ENCODE measurements around the gene DND1.
"Not testable (repeated sequence)": the region's sequence is repeated elsewhere in the genome, so short reads cannot be mapped to it uniquely, and the experiment has no call there.

The DND1 gene

DNA sequence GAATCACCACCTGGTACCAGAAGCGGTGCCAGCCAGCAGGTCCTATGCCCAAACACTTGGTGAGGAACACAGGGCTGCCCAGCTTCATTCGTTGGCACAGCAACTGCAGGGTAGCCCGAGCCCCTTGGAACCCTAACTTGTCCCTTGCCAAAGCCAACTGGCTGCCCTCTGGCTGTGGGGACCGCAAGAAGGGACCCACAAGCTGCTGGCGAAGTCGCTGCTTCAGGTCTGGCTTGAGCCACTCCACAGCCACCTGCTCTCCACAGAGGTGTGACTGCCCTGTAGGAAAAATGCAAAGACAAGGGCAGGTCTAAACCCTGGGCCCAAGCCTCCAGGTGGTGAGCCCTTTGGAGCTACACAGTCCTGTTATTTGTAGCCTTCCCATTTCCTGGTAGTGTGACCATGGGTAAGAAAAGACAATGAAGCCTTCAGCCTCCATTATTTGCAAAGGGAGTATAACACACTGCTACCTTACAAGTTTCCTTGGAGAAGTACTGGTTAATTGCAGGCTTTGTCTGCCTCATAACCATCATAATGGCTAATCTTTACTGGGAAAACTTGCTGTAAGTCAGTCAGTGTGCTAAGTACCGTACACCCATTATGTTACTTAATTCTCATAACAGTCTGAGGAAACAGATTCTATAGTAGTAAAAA is 1.8 kb downstream of the DND1 start:
- no peak for DNase-seq

GRCh38 chr5:140671035-140671434 is 2.3 kb downstream of the DND1 start:
- DNase-seq: not testable (repeated sequence)

DNA sequence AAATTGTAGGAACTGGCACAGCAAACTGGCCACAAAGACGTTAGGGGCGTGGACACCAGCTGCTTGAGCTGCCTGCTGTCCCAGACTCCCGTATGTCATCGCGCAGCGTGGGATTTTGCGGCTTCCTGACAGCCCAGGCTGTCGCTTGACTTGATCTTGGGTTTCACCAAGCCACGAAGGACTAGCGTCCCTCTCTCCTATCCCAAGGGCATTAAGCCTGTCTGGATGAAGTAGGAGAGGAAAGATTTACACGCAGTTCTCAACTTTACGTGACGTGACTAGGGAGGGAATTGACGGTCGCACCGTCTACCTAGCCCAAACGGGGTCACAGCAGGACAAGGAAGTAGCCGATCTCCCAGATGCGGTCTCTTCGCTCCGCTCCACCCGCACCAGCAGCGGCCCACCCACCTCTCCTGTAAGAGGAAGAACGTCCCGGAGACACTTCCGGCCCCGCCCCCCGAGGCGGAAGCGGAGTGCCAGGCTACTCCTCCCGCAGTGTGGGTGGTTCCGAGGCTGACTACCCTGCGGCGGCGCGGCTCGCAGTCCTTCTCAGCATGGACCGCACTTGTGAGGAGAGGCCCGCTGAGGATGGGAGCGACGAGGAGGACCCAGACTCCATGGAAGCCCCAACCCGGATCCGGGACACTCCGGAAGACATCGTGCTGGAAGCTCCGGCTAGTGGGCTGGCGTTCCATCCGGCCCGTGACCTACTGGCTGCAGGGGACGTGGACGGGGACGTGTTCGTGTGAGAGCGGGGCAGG is 8.8 kb downstream of the DND1 start, which contains the start of gene WDR55:
Gene WDR55 (plus strand): TSS at position 546 of the 761 bp plus-strand sequence. CDS start 9 bp downstream, at position 555.
- DNase-seq: peak; percentile 93

DNA sequence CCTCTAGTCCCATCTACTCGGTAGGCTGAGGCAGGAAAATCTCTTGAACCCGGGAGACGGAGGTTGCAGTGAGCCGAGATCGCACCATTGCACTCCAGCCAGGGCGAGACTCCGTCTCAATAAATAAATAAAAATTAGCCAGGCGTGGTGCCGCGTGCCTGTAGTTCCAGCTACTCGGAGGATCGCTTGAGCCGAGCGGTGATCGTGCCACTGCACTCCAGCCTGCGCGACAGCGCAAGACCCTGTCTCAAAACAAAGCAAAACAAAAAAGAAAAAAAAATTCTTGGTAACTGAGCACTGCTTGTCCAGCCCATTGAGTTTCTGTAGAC is 9.4 kb downstream of the DND1 start:
- no peak for DNase-seq

DNA sequence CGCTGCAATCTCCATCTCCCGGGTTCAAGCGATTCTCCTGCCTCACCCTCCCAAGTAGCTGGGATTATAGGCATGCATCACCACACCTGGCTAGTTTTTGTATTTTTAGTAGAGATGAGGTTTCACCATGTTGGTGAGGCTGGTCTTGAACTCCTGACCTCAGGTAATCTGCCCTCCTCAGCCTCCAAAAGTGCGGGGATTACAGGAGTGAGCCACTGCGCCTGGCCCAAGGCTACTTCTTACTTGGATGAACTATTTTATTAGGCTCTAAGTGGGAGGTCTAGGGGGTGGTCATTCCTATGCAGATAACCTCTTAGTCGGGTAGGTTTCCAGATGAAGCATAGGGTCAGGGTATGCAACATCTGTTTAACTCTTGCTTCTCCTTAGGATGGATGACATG is 13.0 kb downstream of the DND1 start:
- not testable (repeated sequence) for DNase-seq

DNA sequence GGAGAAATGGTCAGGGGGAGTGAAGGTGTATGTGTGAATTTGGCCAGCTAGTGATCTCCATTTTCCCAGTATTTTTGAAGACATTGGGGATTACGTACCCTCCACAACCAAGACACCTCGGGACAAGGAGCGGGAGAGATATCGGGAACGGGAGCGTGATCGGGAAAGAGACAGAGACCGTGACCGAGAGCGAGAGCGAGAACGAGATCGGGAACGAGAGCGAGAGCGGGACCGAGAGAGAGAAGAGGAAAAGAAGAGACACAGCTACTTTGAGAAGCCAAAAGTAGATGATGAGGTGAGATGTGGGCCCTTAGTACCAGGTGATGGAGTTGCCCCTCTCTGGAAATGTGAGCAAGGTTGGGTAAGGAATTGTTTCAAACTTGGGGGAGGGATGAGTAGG is 14.5 kb downstream of the DND1 start:
- DNase-seq: no peak

DNA sequence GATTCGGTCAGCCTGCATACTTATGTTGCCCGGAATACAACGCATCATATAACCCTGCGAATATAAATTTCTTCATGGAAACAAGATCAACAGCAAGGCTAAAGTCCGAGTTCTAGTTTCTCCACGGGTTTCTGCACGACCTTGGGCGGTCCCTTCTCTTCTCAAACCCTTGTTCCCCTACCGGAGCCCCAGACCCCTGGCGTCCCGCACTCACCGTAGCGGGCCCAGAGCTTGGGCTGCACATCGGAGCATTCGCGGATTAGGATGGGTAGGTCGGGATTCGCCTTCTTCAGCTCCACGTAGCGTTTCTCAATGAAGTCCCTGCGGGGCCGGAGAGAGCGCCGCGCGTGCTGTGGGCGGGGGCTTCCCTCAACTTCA is 26.3 kb downstream of the DND1 start:
- DNase-seq: no peak

DNA sequence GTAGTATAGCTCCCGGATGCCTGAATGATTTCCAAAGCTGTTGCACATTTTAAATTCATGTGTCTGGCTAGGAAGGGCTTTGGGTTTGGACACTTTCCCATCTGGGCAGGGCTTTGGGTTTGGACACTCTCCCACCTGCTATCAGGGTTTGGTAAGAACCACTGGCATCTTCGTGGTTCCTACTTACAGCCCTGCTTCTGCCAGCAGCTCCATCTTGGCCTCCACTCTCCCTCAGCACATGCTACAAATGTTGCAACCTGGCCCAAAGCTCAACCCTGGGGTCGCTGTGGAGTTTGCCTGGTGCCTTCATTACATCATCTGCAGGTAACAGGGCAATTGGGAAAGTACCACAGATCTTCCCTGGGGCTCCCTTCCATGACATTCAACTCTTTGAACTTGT is 30.7 kb downstream of the DND1 start:
- no peak for DNase-seq

DNA sequence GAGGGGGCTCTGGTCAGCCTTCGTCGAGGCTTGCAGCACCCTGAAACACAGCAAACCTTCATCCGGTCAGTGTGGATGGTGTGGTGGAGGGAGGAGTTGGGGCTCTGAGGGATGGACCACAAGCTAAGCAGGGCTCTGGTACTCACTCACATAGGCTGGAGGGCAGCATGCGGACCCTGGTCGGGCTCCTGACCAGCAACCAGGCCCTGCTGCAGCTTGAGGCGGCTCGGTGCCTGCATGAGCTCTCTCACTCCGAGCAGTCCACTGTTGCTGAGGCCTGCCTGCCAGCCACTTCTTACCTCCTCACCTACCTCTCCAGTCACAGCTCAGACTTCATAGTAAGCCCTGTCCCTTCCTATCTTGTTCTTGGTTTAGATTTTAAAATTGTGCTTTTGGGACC is 31.7 kb downstream of the DND1 start:
- DNase-seq: no peak

DNA sequence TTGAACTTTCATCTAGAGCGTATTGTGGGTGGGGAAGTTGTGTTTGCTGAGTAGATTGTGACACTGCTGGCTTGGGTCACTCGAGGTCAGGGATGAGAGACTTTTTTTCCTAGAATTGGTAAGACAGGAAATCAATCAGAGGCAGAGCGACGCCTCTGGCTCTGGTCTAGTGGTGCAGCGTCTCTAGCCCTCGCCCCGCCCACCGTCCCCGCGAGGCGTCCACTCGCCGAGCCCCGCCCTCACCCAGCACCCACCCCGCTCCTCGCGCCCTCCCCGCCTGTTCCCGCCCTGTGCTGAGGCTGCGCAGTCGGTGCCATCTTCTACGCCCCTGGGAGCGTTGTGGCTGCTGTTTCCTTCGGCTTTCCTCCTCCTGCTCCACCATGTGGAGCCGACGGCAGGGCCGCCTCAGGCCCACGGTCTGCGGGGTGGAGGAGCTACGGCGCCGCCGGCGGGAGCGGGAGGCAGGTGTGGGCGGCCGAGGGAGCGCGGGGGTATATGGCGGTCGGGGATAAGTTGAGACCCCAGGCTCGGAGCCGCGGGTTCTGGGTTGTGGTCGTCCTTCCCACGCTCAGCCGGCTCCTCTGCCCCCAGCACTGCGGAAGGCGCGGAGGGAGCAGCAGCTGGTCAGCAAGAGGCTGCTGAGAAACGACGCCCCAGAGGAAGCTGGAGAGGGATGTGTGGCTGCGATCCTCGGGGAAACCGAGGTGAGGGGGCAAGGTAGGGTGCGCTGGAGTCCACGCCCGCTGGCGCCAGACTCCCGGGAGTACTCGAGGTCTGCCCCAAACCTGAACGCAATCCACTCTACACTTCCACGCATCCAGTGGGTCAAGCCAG is 34.0 kb downstream of the DND1 start, which contains the start of gene TMCO6:
Gene TMCO6 (plus strand): TSS at position 304 of the 834 bp plus-strand sequence. CDS start 77 bp downstream, at position 381.
- DNase-seq: peak; percentile 96

- DNase-seq: not testable (repeated sequence)
Measured at GRCh38 chr5:140638898-140639147, 34.6 kb downstream of the DND1 start.

GRCh38 chr5:140637371-140638100 is 35.8 kb downstream of the DND1 start:
- DNase-seq: no peak

- DNase-seq: no peak
Measured at GRCh38 chr5:140635291-140636257, 37.8 kb downstream of the DND1 start.

- no peak for DNase-seq
Measured at GRCh38 chr5:140634103-140634502, 39.3 kb downstream of the DND1 start.

- DNase-seq: no peak
Measured at GRCh38 chr5:140633501-140633900, 39.9 kb downstream of the DND1 start.

DNA sequence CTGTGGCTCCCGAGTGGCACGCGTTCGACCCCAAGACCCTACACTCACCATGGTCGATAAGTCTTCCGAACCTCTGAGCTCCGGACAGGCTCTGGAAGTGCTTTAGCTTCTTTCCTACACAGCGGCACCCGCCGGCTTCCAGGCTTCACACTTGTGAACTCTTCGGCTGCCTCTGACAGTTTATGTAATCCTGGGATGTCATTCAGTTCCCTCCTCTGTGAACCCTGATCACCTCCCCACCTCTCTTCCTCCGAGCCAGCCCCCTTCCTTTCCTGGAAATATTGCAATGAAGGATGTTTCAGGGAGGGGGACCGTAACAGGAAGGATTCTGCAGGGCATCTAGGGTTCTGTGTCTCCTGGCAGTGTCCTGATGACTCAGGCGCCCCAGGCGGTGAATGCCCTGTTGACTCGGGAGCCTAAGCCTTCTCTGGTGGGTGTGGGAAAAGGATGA is 40.3 kb downstream of the DND1 start, which contains the start of gene CD14:
Gene CD14 (minus strand): TSS at position 155 of the 451 bp plus-strand sequence. CDS start 104 bp downstream, at position 51.
- DNase-seq: no peak

- DNase-seq: peak; percentile 37
Measured at GRCh38 chr5:140632366-140633020, 40.9 kb downstream of the DND1 start.

- no peak for DNase-seq
Measured at GRCh38 chr5:140631831-140632365, 41.5 kb downstream of the DND1 start.

DNA sequence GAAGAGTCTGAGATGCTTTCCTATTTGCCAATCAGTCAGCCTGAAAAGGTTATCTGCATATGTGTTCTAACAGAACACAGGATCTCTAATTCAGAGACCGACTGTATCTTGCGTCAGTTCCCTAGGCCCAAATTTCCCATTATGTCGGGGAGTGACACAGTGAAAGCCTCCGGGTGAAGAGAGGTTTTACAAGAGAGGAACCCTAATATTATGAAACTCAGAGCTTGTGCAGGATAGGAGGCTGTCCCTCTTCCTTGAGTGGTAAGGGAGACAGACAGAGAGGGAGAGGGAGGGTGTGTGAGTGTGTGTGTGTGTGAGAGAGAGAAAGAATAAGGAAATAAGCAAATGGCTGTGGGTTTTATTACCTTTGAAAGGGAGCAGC is 42.3 kb downstream of the DND1 start:
- DNase-seq: no peak

- DNase-seq: no peak
Measured at GRCh38 chr5:140630292-140631035, 42.9 kb downstream of the DND1 start.

All from activated effector memory CD4-positive, alpha-beta T cell treated with Interleukin-2 at 50 U/mL for 16 hours (primary cell).